Measurements from ENCODE around the gene KCNIP1.

- TF ChIP-seq EP300 (IDR thresholded peaks at IDR 0.05; ENCODE audit: borderline replicate concordance) (no peak), CEBPB (IDR thresholded peaks at IDR 0.05) (no peak), EGR1 (IDR thresholded peaks at IDR 0.05) (no peak), TCF12 (IDR thresholded peaks at IDR 0.05; ENCODE audit: low read depth) (no peak), RAD21 (IDR thresholded peaks at IDR 0.05; ENCODE audit: low read depth) (no peak), TAF1 (IDR thresholded peaks at IDR 0.05; ENCODE audit: low read depth) (no peak), NFIC (IDR thresholded peaks at IDR 0.05) (no peak), FOXM1 (IDR thresholded peaks at IDR 0.05; ENCODE audit: borderline replicate concordance, low read depth) (no peak)
- TF ChIP-seq, protein P1, sequence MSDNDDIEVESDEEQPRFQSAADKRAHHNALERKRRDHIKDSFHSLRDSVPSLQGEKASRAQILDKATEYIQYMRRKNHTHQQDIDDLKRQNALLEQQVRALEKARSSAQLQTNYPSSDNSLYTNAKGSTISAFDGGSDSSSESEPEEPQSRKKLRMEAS (IDR thresholded peaks at IDR 0.05): peak; percentile 81
- TF ChIP-seq, protein P2, sequence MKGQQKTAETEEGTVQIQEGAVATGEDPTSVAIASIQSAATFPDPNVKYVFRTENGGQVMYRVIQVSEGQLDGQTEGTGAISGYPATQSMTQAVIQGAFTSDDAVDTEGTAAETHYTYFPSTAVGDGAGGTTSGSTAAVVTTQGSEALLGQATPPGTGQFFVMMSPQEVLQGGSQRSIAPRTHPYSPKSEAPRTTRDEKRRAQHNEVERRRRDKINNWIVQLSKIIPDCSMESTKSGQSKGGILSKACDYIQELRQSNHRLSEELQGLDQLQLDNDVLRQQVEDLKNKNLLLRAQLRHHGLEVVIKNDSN (IDR thresholded peaks at IDR 0.05): peak; percentile 89
- TF ChIP-seq, protein P3, sequence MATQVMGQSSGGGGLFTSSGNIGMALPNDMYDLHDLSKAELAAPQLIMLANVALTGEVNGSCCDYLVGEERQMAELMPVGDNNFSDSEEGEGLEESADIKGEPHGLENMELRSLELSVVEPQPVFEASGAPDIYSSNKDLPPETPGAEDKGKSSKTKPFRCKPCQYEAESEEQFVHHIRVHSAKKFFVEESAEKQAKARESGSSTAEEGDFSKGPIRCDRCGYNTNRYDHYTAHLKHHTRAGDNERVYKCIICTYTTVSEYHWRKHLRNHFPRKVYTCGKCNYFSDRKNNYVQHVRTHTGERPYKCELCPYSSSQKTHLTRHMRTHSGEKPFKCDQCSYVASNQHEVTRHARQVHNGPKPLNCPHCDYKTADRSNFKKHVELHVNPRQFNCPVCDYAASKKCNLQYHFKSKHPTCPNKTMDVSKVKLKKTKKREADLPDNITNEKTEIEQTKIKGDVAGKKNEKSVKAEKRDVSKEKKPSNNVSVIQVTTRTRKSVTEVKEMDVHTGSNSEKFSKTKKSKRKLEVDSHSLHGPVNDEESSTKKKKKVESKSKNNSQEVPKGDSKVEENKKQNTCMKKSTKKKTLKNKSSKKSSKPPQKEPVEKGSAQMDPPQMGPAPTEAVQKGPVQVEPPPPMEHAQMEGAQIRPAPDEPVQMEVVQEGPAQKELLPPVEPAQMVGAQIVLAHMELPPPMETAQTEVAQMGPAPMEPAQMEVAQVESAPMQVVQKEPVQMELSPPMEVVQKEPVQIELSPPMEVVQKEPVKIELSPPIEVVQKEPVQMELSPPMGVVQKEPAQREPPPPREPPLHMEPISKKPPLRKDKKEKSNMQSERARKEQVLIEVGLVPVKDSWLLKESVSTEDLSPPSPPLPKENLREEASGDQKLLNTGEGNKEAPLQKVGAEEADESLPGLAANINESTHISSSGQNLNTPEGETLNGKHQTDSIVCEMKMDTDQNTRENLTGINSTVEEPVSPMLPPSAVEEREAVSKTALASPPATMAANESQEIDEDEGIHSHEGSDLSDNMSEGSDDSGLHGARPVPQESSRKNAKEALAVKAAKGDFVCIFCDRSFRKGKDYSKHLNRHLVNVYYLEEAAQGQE (IDR thresholded peaks at IDR 0.05; ENCODE audit: low read depth): no peak
These were observed 58.5 kb downstream of the KCNIP1 start for GRCh38 chr5:170562166-170562874.

Data from Ishikawa (cell line).